ENCODE measurements around the gene CTF1. TPM values are rescaled to one million over a fixed set of nuclear protein-coding genes. Genes with fewer than 3 reads are reported as not detected.

CTF1 gene
- total RNA-seq, 2 donors from 2014 or later: 3.1 to 3.3 TPM

DNA sequence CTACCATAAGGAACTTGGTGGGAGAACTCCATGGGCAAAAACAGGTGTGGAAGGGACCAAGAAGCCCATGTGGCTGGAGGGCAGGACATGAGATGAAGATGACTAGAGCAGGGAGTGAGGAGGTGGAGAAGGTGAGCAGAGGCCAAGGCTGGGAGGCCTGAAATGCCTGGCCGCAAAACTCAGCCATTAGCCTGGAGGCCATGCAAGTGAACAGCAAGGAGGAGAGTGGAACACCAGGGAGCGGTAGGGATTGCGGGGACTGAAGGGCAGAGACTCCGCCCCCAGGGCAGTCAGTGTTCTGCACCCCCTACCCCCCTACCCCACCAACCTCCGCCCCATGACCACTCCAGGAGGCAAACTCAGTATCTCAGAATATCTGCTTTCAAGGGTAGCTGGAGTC lies 19.5 kb upstream of the CTF1 start:
- WGBS, 2 experiments (ENCODE audit: insufficient coverage in 1 of 2, insufficient read length in 1 of 2): 83 to 86% methylated on average over 1 to 5 of the region's 5 CpGs
- no peak overlapping the region for H3K9ac ChIP-seq (ENCODE audit: extremely low read depth, low read length, poor library complexity, severe bottlenecking)
- Mint-ChIP-seq H3K4me1 (peaks cover 18% of the 10 kb centered on the region), H3K36me3 (ENCODE audit: low read depth) (peaks cover 50% of the 10 kb centered on the region), H3K27ac (peak overlapping the region; percentile 98), H3K27me3 (ENCODE audit: insufficient read depth) (peaks cover 19% of the 10 kb centered on the region), H3K9me3 (no peaks in the 10 kb centered on the region), H3K4me3 (peak overlapping the region; percentile 85)
- DNase-seq: peak; percentile 70
- H3K9me3 ChIP-seq (ENCODE audit: control insufficient read depth, low read length): no peaks in the 10 kb centered on the region
- peak overlapping the region; percentile 86 for H3K4me3 ChIP-seq (ENCODE audit: low read length)
- TF ChIP-seq, protein P1, sequence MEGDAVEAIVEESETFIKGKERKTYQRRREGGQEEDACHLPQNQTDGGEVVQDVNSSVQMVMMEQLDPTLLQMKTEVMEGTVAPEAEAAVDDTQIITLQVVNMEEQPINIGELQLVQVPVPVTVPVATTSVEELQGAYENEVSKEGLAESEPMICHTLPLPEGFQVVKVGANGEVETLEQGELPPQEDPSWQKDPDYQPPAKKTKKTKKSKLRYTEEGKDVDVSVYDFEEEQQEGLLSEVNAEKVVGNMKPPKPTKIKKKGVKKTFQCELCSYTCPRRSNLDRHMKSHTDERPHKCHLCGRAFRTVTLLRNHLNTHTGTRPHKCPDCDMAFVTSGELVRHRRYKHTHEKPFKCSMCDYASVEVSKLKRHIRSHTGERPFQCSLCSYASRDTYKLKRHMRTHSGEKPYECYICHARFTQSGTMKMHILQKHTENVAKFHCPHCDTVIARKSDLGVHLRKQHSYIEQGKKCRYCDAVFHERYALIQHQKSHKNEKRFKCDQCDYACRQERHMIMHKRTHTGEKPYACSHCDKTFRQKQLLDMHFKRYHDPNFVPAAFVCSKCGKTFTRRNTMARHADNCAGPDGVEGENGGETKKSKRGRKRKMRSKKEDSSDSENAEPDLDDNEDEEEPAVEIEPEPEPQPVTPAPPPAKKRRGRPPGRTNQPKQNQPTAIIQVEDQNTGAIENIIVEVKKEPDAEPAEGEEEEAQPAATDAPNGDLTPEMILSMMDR (conservative IDR thresholded peaks at IDR 0.05): peak; percentile 48
- H3K27ac ChIP-seq (ENCODE audit: low read depth, low read length): peak overlapping the region; percentile 98
- no peaks in the 10 kb centered on the region for H3K27me3 ChIP-seq (ENCODE audit: control insufficient read depth, insufficient read depth, low read length, poor library complexity, severe bottlenecking)
- peaks cover 4% of the 10 kb centered on the region for H3K4me1 ChIP-seq (ENCODE audit: control insufficient read depth, insufficient read depth, low read length)
- peaks cover 44% of the 10 kb centered on the region for H3K36me3 ChIP-seq (ENCODE audit: control insufficient read depth, insufficient read depth, low read length)

DNA sequence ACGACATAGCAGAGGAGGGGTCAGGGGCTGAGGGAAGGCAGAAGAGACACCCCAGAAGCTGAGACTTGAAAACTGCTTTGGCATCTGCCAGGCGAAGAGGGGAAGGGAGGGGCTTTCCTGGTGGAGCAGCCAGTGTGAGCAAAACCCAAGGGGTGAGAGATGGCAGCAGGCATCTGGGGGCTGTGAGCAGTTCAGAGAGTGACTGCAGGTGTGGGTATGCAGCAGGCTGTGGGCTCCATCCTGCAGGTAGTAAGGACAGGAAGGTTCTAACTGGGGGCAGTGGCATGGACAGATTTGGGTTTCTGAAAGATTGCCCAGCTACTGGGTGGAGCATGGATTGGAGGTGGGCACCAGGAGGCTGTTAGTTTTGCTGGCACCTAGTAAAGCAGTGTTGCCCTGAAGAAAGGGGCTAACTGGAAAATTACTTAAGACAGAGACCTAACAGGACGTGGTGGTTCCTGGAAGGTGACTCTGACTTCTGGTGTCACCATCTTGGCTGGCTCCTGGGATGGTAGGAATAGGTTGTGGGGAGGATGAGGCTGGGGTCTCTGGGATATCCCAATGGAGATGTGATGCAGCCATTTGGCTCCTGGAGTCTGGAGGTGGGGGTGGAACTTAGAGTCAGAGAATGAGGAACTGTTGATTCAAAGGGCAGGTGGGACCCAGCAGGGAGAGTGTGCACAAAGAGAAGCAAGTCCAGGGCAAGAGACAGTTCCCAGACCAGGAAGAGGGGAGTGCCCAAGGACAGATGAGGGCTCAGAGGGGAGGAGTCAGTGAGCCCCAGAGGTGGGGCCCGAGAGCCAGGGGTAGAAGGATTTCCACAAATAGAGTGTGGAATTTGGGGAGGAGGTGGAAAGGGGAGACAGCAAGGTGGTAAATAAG lies 13.7 kb upstream of the CTF1 start:
- Mint-ChIP-seq H3K27me3 (ENCODE audit: insufficient read depth) (no peaks in the 10 kb centered on the region), H3K27ac (no peak overlapping the region), H3K9me3 (no peaks in the 10 kb centered on the region), H3K4me3 (no peak overlapping the region), H3K4me1 (peaks cover 4% of the 10 kb centered on the region), H3K36me3 (ENCODE audit: low read depth) (peaks cover 67% of the 10 kb centered on the region)
- TF ChIP-seq, protein P1 (conservative IDR thresholded peaks at IDR 0.05): no peak
- no peak overlapping the region for H3K4me3 ChIP-seq (ENCODE audit: low read length)
- 74 to 85% methylated on average over 3 to 4 of the region's 4 CpGs for WGBS, 2 experiments (ENCODE audit: insufficient coverage in 1 of 2, insufficient read length in 1 of 2)
- H3K27me3 ChIP-seq (ENCODE audit: control insufficient read depth, insufficient read depth, low read length, poor library complexity, severe bottlenecking): no peaks in the 10 kb centered on the region
- H3K9me3 ChIP-seq (ENCODE audit: control insufficient read depth, low read length): no peaks in the 10 kb centered on the region
- no peak overlapping the region for H3K27ac ChIP-seq (ENCODE audit: low read depth, low read length)
- DNase-seq: no peak
- no peaks in the 10 kb centered on the region for H3K4me1 ChIP-seq (ENCODE audit: control insufficient read depth, insufficient read depth, low read length)
- H3K9ac ChIP-seq (ENCODE audit: extremely low read depth, low read length, poor library complexity, severe bottlenecking): no peak overlapping the region
- peaks cover 56% of the 10 kb centered on the region for H3K36me3 ChIP-seq (ENCODE audit: control insufficient read depth, insufficient read depth, low read length)

DNA sequence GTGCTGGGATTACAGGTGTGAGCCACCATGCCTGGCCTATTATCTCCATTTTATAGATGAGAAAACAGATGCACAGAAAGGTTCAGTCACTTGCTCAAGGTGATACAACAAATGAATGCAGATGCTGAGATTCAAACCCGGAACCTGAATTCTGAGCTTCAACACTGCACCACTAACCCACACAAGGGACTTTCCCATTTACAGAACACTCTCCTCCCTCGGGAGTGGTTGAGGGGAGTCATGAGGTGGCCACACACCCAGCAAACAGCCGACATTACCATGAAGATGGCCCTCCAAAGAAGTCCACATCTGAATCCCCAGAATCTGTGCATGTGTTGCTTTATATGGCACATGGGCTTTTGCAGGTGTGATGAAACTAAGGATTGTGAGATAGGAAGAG lies 11.7 kb upstream of the CTF1 start:
- Mint-ChIP-seq H3K4me3 (no peak overlapping the region), H3K9me3 (no peaks in the 10 kb centered on the region), H3K36me3 (ENCODE audit: low read depth) (peaks cover 70% of the 10 kb centered on the region), H3K4me1 (peaks cover 4% of the 10 kb centered on the region), H3K27me3 (ENCODE audit: insufficient read depth) (no peaks in the 10 kb centered on the region), H3K27ac (no peak overlapping the region)
- Histone ChIP-seq H3K27ac (ENCODE audit: low read depth, low read length) (no peak overlapping the region), H3K4me3 (ENCODE audit: low read length) (no peak overlapping the region), H3K27me3 (ENCODE audit: control insufficient read depth, insufficient read depth, low read length, poor library complexity, severe bottlenecking) (no peaks in the 10 kb centered on the region), H3K9me3 (ENCODE audit: control insufficient read depth, low read length) (no peaks in the 10 kb centered on the region), H3K4me1 (ENCODE audit: control insufficient read depth, insufficient read depth, low read length) (no peaks in the 10 kb centered on the region), H3K36me3 (ENCODE audit: control insufficient read depth, insufficient read depth, low read length) (peaks cover 61% of the 10 kb centered on the region), H3K9ac (ENCODE audit: extremely low read depth, low read length, poor library complexity, severe bottlenecking) (no peak overlapping the region)
- TF ChIP-seq, protein P1 (conservative IDR thresholded peaks at IDR 0.05): no peak
- 97 to 100% methylated on average over 1 to 3 of the region's 3 CpGs for WGBS, 2 experiments (ENCODE audit: insufficient coverage in 1 of 2, insufficient read length in 1 of 2)
- no peak for DNase-seq
